ENCODE measurements around the gene PTPMT1. TPM values are rescaled to one million over a fixed set of nuclear protein-coding genes. Genes with fewer than 3 reads are reported as not detected.
A peak's percentile ranks its signal among the peaks of the same experiment; 100 is the strongest.

Gene PTPMT1
- polyA plus RNA-seq, 2 donors, result 38.2 to 50.7 TPM

DNA sequence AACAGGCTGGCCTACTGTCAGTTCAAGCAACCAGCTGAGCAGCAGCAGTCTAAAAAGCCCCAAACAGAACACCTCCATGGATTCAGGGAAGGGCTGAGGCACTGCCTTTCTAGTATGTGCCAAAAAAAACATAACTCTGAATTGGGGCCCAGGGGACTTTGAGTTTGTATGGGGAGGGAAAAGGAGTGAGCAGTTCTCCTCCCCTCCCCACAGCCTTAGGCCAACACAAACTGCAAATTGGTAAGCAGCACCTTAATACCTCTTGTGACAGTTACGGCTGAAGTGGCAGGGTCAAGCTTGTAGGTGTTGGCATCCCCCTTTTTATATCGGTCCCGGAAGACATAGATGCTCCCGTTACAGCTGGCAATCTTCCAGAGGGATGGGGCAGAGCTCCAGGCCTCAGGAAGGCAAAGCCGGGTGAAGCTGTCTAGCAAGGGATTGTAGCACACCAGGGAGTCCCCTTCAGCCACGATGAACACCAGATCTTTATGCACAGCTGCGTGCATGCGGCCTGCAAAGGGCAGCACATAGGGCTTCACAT is 7.4 kb downstream of the PTPMT1 start:
- WGBS, 2 donors, result 35% methylated on average over 8 of the region's 8 CpGs

GRCh38 chr11:47573321-47573720 is 7.9 kb downstream of the PTPMT1 start:
- Histone ChIP-seq H3K27ac (ENCODE audit: low read depth in 2 of 2, low read length in 1 of 2) (no peak overlapping the region), H3K9me3 (ENCODE audit: control insufficient read depth in 2 of 2, insufficient read depth in 1 of 2, low read depth in 1 of 2, low read length in 1 of 2) (no peaks in the 10 kb centered on the region), H3K4me1 (ENCODE audit: control insufficient read depth in 2 of 2, insufficient read depth in 2 of 2, low read length in 1 of 2) (peaks cover 2 to 7% of the 10 kb centered on the region in 2 donors), H3K36me3 (ENCODE audit: control insufficient read depth in 2 of 2, insufficient read depth in 2 of 2, low read length in 1 of 2) (peaks cover 10 to 21% of the 10 kb centered on the region in 2 donors), H3K27me3 (ENCODE audit: control insufficient read depth in 1 of 2, insufficient read depth in 2 of 2, low read length in 2 of 2) (no peaks in the 10 kb centered on the region), H3K4me3 (ENCODE audit: low read depth in 1 of 2, low read length in 2 of 2) (no peak overlapping the region)
- 61 to 67% methylated on average over 11 of the region's 11 CpGs for WGBS, 2 donors

More for the DNA sequence above, 7.4 kb downstream of the PTPMT1 start:
- Histone ChIP-seq H3K27ac (ENCODE audit: low read depth in 2 of 2, low read length in 1 of 2) (peak overlapping the region in 1 of 2 donors; percentile 55), H3K4me1 (ENCODE audit: control insufficient read depth in 2 of 2, insufficient read depth in 2 of 2, low read length in 1 of 2) (peaks cover 0 to 7% of the 10 kb centered on the region in 2 donors), H3K4me3 (ENCODE audit: low read depth in 1 of 2, low read length in 2 of 2) (no peak overlapping the region), H3K27me3 (ENCODE audit: control insufficient read depth in 1 of 2, insufficient read depth in 2 of 2, low read length in 2 of 2) (no peaks in the 10 kb centered on the region), H3K36me3 (ENCODE audit: control insufficient read depth in 2 of 2, insufficient read depth in 2 of 2, low read length in 1 of 2) (peaks cover 10 to 21% of the 10 kb centered on the region in 2 donors), H3K9me3 (ENCODE audit: control insufficient read depth in 2 of 2, insufficient read depth in 1 of 2, low read depth in 1 of 2, low read length in 1 of 2) (no peaks in the 10 kb centered on the region)

DNA sequence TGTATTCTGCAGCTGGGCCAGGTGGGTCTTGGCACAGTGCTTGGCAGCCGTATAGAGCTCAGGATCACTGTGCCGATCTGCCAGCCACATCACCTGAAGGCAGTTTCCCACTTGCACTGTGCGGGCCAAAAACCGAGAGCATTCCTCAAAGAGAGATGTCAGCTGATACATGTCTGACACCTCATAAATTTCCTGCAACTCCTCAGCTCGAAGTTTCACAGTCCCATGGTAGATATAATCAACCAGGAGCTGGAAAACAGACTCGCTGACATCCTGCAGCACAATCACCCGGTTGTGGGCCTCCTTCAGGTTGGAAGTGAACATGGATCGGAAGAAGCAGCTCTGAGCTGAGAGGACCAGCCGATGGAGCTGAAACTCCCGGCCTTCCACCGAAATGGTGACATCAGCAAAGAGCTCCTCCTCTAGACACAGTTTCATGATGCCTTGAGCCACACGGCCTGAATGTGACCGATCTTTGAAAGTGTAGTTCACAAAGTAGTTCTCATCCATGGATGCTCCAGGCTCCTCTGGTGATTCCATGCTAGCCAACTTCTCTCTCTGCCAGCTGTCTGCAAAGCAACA is 12.2 kb downstream of the PTPMT1 start:
- WGBS, 2 donors, result 64% methylated on average over 13 of the region's 13 CpGs
- no peak overlapping the region for H3K27ac ChIP-seq (ENCODE audit: low read depth in 2 of 2, low read length in 1 of 2)
- peaks cover 3 to 9% of the 10 kb centered on the region in 2 donors for H3K4me1 ChIP-seq (ENCODE audit: control insufficient read depth in 2 of 2, insufficient read depth in 2 of 2, low read length in 1 of 2)
- no peaks in the 10 kb centered on the region for H3K27me3 ChIP-seq (ENCODE audit: control insufficient read depth in 1 of 2, insufficient read depth in 2 of 2, low read length in 2 of 2)
- H3K36me3 ChIP-seq (ENCODE audit: control insufficient read depth in 2 of 2, insufficient read depth in 2 of 2, low read length in 1 of 2), result peaks cover 19 to 32% of the 10 kb centered on the region in 2 donors
- no peaks in the 10 kb centered on the region for H3K9me3 ChIP-seq (ENCODE audit: control insufficient read depth in 2 of 2, insufficient read depth in 1 of 2, low read depth in 1 of 2, low read length in 1 of 2)
- peak overlapping the region in 1 of 2 donors; percentile 68 for H3K4me3 ChIP-seq (ENCODE audit: low read depth in 1 of 2, low read length in 2 of 2)

- peaks cover 2 to 3% of the 10 kb centered on the region in 2 donors for H3K4me1 ChIP-seq (ENCODE audit: control insufficient read depth in 2 of 2, insufficient read depth in 2 of 2, low read length in 1 of 2)
- H3K36me3 ChIP-seq (ENCODE audit: control insufficient read depth in 2 of 2, insufficient read depth in 2 of 2, low read length in 1 of 2), result peaks cover 13 to 28% of the 10 kb centered on the region in 2 donors
- H3K27me3 ChIP-seq (ENCODE audit: control insufficient read depth in 1 of 2, insufficient read depth in 2 of 2, low read length in 2 of 2), result no peaks in the 10 kb centered on the region
- peak within 1 kb of the TSS; percentile 91 to 95 for H3K27ac ChIP-seq (ENCODE audit: low read depth in 2 of 2, low read length in 1 of 2)
- no peaks in the 10 kb centered on the region for H3K9me3 ChIP-seq (ENCODE audit: control insufficient read depth in 2 of 2, insufficient read depth in 1 of 2, low read depth in 1 of 2, low read length in 1 of 2)
- 1% methylated on average over 66 to 72 of the region's 72 CpGs for WGBS, 2 donors
- peak within 1 kb of the TSS; percentile 68 to 100 for H3K4me3 ChIP-seq (ENCODE audit: low read depth in 1 of 2, low read length in 2 of 2)
Measured at GRCh38 chr11:47578524-47579494, 13.4 kb downstream of the PTPMT1 start, which contains the start of the genes KBTBD4 and NDUFS3. KBTBD4 (minus strand) TSS chr11:47578970; CDS start chr11:47578951, 19 bp downstream. NDUFS3 (plus strand) TSS chr11:47579074; CDS start chr11:47579092, 18 bp downstream.

- H3K27ac ChIP-seq (ENCODE audit: low read depth in 2 of 2, low read length in 1 of 2), result no peak overlapping the region
- H3K36me3 ChIP-seq (ENCODE audit: control insufficient read depth in 2 of 2, insufficient read depth in 2 of 2, low read length in 1 of 2), result peaks cover 17 to 34% of the 10 kb centered on the region in 2 donors
- peaks cover 0 to 4% of the 10 kb centered on the region in 2 donors for H3K4me1 ChIP-seq (ENCODE audit: control insufficient read depth in 2 of 2, insufficient read depth in 2 of 2, low read length in 1 of 2)
- no peaks in the 10 kb centered on the region for H3K27me3 ChIP-seq (ENCODE audit: control insufficient read depth in 1 of 2, insufficient read depth in 2 of 2, low read length in 2 of 2)
- WGBS, 2 donors, result 82% methylated on average over 5 of the region's 5 CpGs
- no peaks in the 10 kb centered on the region for H3K9me3 ChIP-seq (ENCODE audit: control insufficient read depth in 2 of 2, insufficient read depth in 1 of 2, low read depth in 1 of 2, low read length in 1 of 2)
- H3K4me3 ChIP-seq (ENCODE audit: low read depth in 1 of 2, low read length in 2 of 2), result no peak overlapping the region
Measured at GRCh38 chr11:47583844-47584243, 18.4 kb downstream of the PTPMT1 start.

DNA sequence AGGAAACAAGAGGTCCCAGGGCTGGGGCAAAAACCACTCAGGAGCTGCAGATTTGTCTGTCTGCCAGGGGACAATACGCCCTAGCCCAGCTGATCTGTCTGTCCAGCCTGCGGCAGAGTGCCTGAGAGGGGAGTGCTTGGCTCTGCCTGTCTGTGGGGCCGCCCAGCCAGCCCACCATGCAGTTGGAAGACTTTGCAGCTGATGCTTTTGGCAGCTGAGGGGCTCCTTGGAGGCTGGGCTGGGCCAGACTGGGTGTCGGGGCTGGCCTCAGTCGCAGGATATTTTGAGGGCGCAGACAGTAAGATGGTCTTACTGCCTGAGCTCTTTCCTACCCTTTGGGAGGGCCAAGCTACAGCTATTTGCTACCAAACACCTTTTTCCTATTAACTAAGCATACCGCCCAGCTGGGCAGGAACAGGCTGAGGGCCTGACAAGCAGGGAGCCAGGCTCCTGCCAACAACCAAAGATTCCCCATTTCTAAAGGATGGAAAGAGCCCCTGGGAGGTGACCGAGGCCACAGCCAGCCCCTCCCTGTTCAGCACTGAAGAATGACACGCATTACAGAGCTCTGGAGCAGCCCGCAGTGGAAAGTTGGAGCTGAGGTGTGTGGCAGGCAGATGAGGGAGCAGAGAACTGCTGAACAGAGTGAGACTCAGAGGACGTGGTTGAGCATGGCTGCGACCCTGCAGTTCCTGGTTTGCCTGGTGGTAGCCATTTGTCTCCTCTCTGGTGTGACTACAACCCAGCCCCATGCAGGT is 20.9 kb downstream of the PTPMT1 start, which contains the start of gene FAM180B:
TSS of gene FAM180B (plus strand) at position 581 of the 758 bp plus-strand sequence. CDS start at position 672, 91 bp downstream.
- Histone ChIP-seq H3K27ac (ENCODE audit: low read depth in 2 of 2, low read length in 1 of 2) (no peak within 1 kb of the TSS), H3K9me3 (ENCODE audit: control insufficient read depth in 2 of 2, insufficient read depth in 1 of 2, low read depth in 1 of 2, low read length in 1 of 2) (peaks cover 0 to 5% of the 10 kb centered on the region in 2 donors), H3K36me3 (ENCODE audit: control insufficient read depth in 2 of 2, insufficient read depth in 2 of 2, low read length in 1 of 2) (peaks cover 17 to 29% of the 10 kb centered on the region in 2 donors), H3K4me1 (ENCODE audit: control insufficient read depth in 2 of 2, insufficient read depth in 2 of 2, low read length in 1 of 2) (peaks cover 0 to 5% of the 10 kb centered on the region in 2 donors), H3K27me3 (ENCODE audit: control insufficient read depth in 1 of 2, insufficient read depth in 2 of 2, low read length in 2 of 2) (peaks cover 0 to 6% of the 10 kb centered on the region in 2 donors), H3K4me3 (ENCODE audit: low read depth in 1 of 2, low read length in 2 of 2) (no peak within 1 kb of the TSS)
- 65 to 74% methylated on average over 12 of the region's 12 CpGs for WGBS, 2 donors

DNA sequence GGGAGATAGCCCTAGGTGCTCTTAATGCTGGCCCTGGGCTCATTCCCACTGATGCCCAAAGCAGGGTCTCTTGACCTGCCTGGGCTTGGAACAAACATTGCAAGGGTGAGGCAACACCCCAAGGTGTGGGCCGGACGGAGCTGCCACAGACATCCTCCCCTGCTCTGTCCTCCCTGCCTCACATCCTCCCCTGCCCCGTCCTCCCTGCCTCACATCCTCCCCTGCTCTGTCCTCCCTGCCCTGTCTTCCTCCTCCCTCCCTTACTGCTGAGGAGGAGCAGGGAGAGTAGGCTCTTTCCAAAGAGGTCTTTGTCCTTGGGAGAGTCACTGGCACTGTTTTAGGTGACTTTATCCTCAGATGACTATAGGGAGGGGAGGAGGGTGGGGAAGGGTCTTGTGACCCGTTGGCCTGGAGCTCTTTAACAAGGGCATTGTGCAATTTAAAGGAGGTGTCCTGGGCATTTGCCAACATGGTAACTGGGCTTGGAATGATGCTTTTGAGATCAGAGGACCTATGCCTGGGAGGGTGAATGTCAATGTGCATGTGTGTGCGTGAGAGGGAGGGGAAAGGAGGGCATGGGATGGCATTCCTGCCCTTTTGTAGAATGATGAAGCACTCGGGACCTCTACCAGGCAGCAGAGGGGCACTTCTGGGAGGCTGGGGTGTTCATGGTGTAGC is 21.8 kb downstream of the PTPMT1 start:
- H3K9me3 ChIP-seq (ENCODE audit: control insufficient read depth in 2 of 2, insufficient read depth in 1 of 2, low read depth in 1 of 2, low read length in 1 of 2), result peaks cover 0 to 5% of the 10 kb centered on the region in 2 donors
- H3K27me3 ChIP-seq (ENCODE audit: control insufficient read depth in 1 of 2, insufficient read depth in 2 of 2, low read length in 2 of 2), result peaks cover 0 to 6% of the 10 kb centered on the region in 2 donors
- 63 to 68% methylated on average over 6 of the region's 6 CpGs for WGBS, 2 donors
- peaks cover 10 to 25% of the 10 kb centered on the region in 2 donors for H3K36me3 ChIP-seq (ENCODE audit: control insufficient read depth in 2 of 2, insufficient read depth in 2 of 2, low read length in 1 of 2)
- H3K4me1 ChIP-seq (ENCODE audit: control insufficient read depth in 2 of 2, insufficient read depth in 2 of 2, low read length in 1 of 2), result peaks cover 0 to 5% of the 10 kb centered on the region in 2 donors
- H3K4me3 ChIP-seq (ENCODE audit: low read depth in 1 of 2, low read length in 2 of 2), result no peak overlapping the region
- H3K27ac ChIP-seq (ENCODE audit: low read depth in 2 of 2, low read length in 1 of 2), result no peak overlapping the region

- Histone ChIP-seq H3K4me1 (ENCODE audit: control insufficient read depth in 2 of 2, insufficient read depth in 2 of 2, low read length in 1 of 2) (peaks cover 0 to 5% of the 10 kb centered on the region in 2 donors), H3K4me3 (ENCODE audit: low read depth in 1 of 2, low read length in 2 of 2) (no peak overlapping the region), H3K9me3 (ENCODE audit: control insufficient read depth in 2 of 2, insufficient read depth in 1 of 2, low read depth in 1 of 2, low read length in 1 of 2) (peaks cover 0 to 5% of the 10 kb centered on the region in 2 donors), H3K27ac (ENCODE audit: low read depth in 2 of 2, low read length in 1 of 2) (no peak overlapping the region), H3K27me3 (ENCODE audit: control insufficient read depth in 1 of 2, insufficient read depth in 2 of 2, low read length in 2 of 2) (peaks cover 0 to 6% of the 10 kb centered on the region in 2 donors), H3K36me3 (ENCODE audit: control insufficient read depth in 2 of 2, insufficient read depth in 2 of 2, low read length in 1 of 2) (peaks cover 8 to 22% of the 10 kb centered on the region in 2 donors)
- WGBS, 2 donors, result 66 to 75% methylated on average over 12 to 14 of the region's 14 CpGs
Measured at GRCh38 chr11:47587723-47588326, 22.4 kb downstream of the PTPMT1 start.

All from esophagus (tissue), 2 donors.